Measurements from ENCODE around the gene F10. TPM values are rescaled to one million over a fixed set of nuclear protein-coding genes. Genes with fewer than 3 reads are reported as not detected.

Gene F10
- total and polyA plus RNA-seq, 2 of the 13 experiments (the other 11 are each of a cell fraction or from before 2014, with no cell fraction given), result 58.4 to 237 TPM

- TF ChIP-seq HDAC1 (CRISPR knock-in tag; IDR thresholded peaks at IDR 0.05) (no peak; the same call in 1 of the 2 replicates), ZNF784 (CRISPR knock-in tag; IDR thresholded peaks at IDR 0.05; ENCODE audit: borderline replicate concordance) (no peak), SCMH1 (CRISPR knock-in tag; IDR thresholded peaks at IDR 0.05; ENCODE audit: borderline replicate concordance) (no peak), GPN1 (CRISPR knock-in tag; IDR thresholded peaks at IDR 0.05; ENCODE audit: borderline replicate concordance) (no peak), ZNF143 (CRISPR knock-in tag; IDR thresholded peaks at IDR 0.05) (0 out of 2 replicates have a peak, but pooled peaks have one; percentile 22), ZNF839 (CRISPR knock-in tag; IDR thresholded peaks at IDR 0.05; ENCODE audit: borderline replicate concordance) (0 out of 2 replicates have a peak, but pooled peaks have one; percentile 85), SAFB2 (CRISPR knock-in tag; IDR thresholded peaks at IDR 0.05; ENCODE audit: borderline replicate concordance, low read depth) (peak; percentile 30; the same call in 1 of the 2 replicates), MATR3 (CRISPR knock-in tag; IDR thresholded peaks at IDR 0.05) (no peak), ATRX (CRISPR knock-in tag; IDR thresholded peaks at IDR 0.05; ENCODE audit: borderline replicate concordance) (no peak), FOXA1 (IDR thresholded peaks at IDR 0.05) (no peak), FOXA1 (CRISPR knock-in tag; IDR thresholded peaks at IDR 0.05) (peak; percentile 15; the same call in 1 of the 2 replicates), SSRP1 (CRISPR knock-in tag; IDR thresholded peaks at IDR 0.05) (no peak), ZNF775 (CRISPR knock-in tag; IDR thresholded peaks at IDR 0.05; ENCODE audit: borderline replicate concordance) (peak; percentile 23; the same call in 1 of the 2 replicates), MED1 (CRISPR knock-in tag; IDR thresholded peaks at IDR 0.05) (no peak), ZC3H4 (CRISPR knock-in tag; IDR thresholded peaks at IDR 0.05; ENCODE audit: borderline replicate concordance) (peak; percentile 90), IRX3 (CRISPR knock-in tag; IDR thresholded peaks at IDR 0.05; ENCODE audit: borderline replicate concordance, low read depth) (no peak), ZHX1 (CRISPR knock-in tag; IDR thresholded peaks at IDR 0.05; ENCODE audit: low read depth) (no peak; the same call in 1 of the 2 replicates), ZNF343 (CRISPR knock-in tag; IDR thresholded peaks at IDR 0.05) (peak; percentile 80; the same call in 1 of the 2 replicates), SRSF4 (IDR thresholded peaks at IDR 0.05; ENCODE audit: low read depth, low read length, poor library complexity, severe bottlenecking) (no peak), SRY (CRISPR knock-in tag; IDR thresholded peaks at IDR 0.05) (peak; percentile 27; the same call in 1 of the 2 replicates), ZNF766 (CRISPR knock-in tag; IDR thresholded peaks at IDR 0.05; ENCODE audit: borderline replicate concordance) (0 out of 2 replicates have a peak, but pooled peaks have one; percentile 21), ZNF34 (CRISPR knock-in tag; IDR thresholded peaks at IDR 0.05; ENCODE audit: borderline replicate concordance) (0 out of 2 replicates have a peak, but pooled peaks have one; percentile 66), SPEN (CRISPR knock-in tag; IDR thresholded peaks at IDR 0.05; ENCODE audit: low read depth) (peak; percentile 54; the same call in 1 of the 2 replicates), HDAC2 (CRISPR knock-in tag; IDR thresholded peaks at IDR 0.05) (no peak), ADNP (CRISPR knock-in tag; IDR thresholded peaks at IDR 0.05) (no peak)
These were observed 30.6 kb downstream of the F10 start (continued) for GRCh38 chr13:113152984-113153809.
